HEK293 (cell line): Measurements from ENCODE around the gene E2F4.

Experiments
- CTCF ChIP-seq: fragments of 450-650 bp; formaldehyde crosslinking; IDR thresholded peaks from 2 replicates; pipeline ENCODE4 v1.5.1; 2016; ENCODE audit warnings: missing biosample characterization, missing genetic modification characterization
- ELK4 ChIP-seq: IDR thresholded peaks from 2 replicates; pipeline ENCODE4 v1.6.1; 2011; ENCODE audit warnings: mild to moderate bottlenecking, low read depth, low read length, borderline replicate concordance
- GLI4 ChIP-seq: fragments of 450-650 bp; formaldehyde crosslinking; IDR thresholded peaks from 2 replicates; pipeline ENCODE4 v1.5.1; 2016; ENCODE audit warnings: missing biosample characterization, missing genetic modification characterization
- KLF10 ChIP-seq: fragments of 450-650 bp; IDR thresholded peaks from 2 replicates; pipeline ENCODE4 v1.5.1; 2018; ENCODE audit warnings: missing biosample characterization, mild to moderate bottlenecking, missing genetic modification characterization
- PRDM10 ChIP-seq: fragments of 450-650 bp; formaldehyde crosslinking; IDR thresholded peaks from 2 replicates; pipeline ENCODE4 v1.5.1; 2016; ENCODE audit warnings: missing biosample characterization, missing genetic modification characterization
- REST ChIP-seq: fragments of 450-650 bp; formaldehyde crosslinking; IDR thresholded peaks from 2 replicates; pipeline ENCODE4 v1.5.1; 2016; ENCODE audit warnings: missing biosample characterization, missing genetic modification characterization
- ZBTB8A ChIP-seq: fragments of 450-650 bp; formaldehyde crosslinking; IDR thresholded peaks from 2 replicates; pipeline ENCODE4 v1.5.1; 2016; ENCODE audit warnings: missing biosample characterization, missing genetic modification characterization
- ZNF175 ChIP-seq: fragments of 450-650 bp; formaldehyde crosslinking; IDR thresholded peaks from 2 replicates; pipeline ENCODE4 v1.5.1; 2016; ENCODE audit warnings: missing biosample characterization, missing genetic modification characterization
- ZNF18 ChIP-seq: fragments of 450-650 bp; formaldehyde crosslinking; IDR thresholded peaks from 2 replicates; pipeline ENCODE4 v1.5.1; 2016; ENCODE audit warnings: missing biosample characterization, missing genetic modification characterization
- ZNF660 ChIP-seq: fragments of 450-650 bp; IDR thresholded peaks from 2 replicates; pipeline ENCODE4 v1.5.1; 2018; ENCODE audit warnings: missing biosample characterization, mild to moderate bottlenecking, missing genetic modification characterization

GRCh38 chr16:67228034-67228785 is 36.3 kb downstream of the E2F4 start:
- no peak for TF ChIP-seq GLI4 (tag by site-specific recombination)
- no peak for TF ChIP-seq ZNF175 (tag by site-specific recombination)
- no peak for TF ChIP-seq CTCF (tag by site-specific recombination)
- no peak for TF ChIP-seq PRDM10 (tag by site-specific recombination)
- TF ChIP-seq ZNF660 (tag by site-specific recombination) = no peak
- no peak for TF ChIP-seq ZNF18 (tag by site-specific recombination)
- no peak for TF ChIP-seq KLF10
- no peak for TF ChIP-seq ZBTB8A (tag by site-specific recombination)
- no peak for TF ChIP-seq REST (tag by site-specific recombination)
- no peak for TF ChIP-seq ELK4
